Heart right ventricle (tissue), 16 donors: ENCODE results near the gene BDKRB1. TPM values are rescaled to one million over a fixed set of nuclear protein-coding genes. Genes with fewer than 3 reads are reported as not detected.

Experiments used
- ATAC-seq, 8 donors: fragments of 200-7000 bp; cut with Tn5 transposase; one replicate each; pipeline ENCODE4 v1.9.1; 2020; ENCODE audit warnings: mild to moderate bottlenecking in 8 of 8, moderate library complexity in 8 of 8, moderate number of reproducible peaks in 1 of 8
- DNase-seq, 2 donors: peaks; one replicate each; pipeline ENCODE4 v3.0.0-alpha.2; 2020
- H3K27ac ChIP-seq, 10 donors: fragments of 200-600 bp; sonication (generic) in 2 of 10; one replicate each; pipeline versions ENCODE4 v1.5.0 to v1.8.0; 2020 to 2022; ENCODE audit warnings: mild to moderate bottlenecking in 3 of 10
- H3K27me3 ChIP-seq, 7 donors: fragments of 200-600 bp; one replicate each; pipeline ENCODE4 v1.8.0; 2021 to 2022; ENCODE audit warnings: mild to moderate bottlenecking in 2 of 7
- H3K36me3 ChIP-seq, 9 donors: fragments of 200-600 bp; sonication (generic) in 1 of 9; one replicate each; pipeline versions ENCODE4 v1.5.0 to v1.8.0; 2020 to 2022; ENCODE audit warnings: mild to moderate bottlenecking in 2 of 9
- H3K4me1 ChIP-seq, 9 donors: fragments of 200-600 bp; sonication (generic) in 1 of 9; one replicate each; pipeline versions ENCODE4 v1.5.0 to v1.8.0; 2020 to 2022; ENCODE audit warnings: mild to moderate bottlenecking in 4 of 9
- H3K4me3 ChIP-seq, 10 donors: fragments of 200-600 bp; sonication (generic) in 2 of 10; one replicate each; pipeline versions ENCODE4 v1.5.0 to v1.8.0; 2020 to 2022; ENCODE audit warnings: mild to moderate bottlenecking in 7 of 10, moderate library complexity in 2 of 10
- H3K9me3 ChIP-seq, 11 donors: fragments of 200-600 bp in 10 of 11; sonication (generic) in 2 of 11; one replicate each; pipeline versions ENCODE4 v1.5.0 to v1.8.0; 2013 to 2022; ENCODE audit warnings: mild to moderate bottlenecking in 2 of 11, control low read depth in 1 of 11, moderate library complexity in 1 of 11
- WGBS, 2 donors: extraction: QIAGEN DNeasy Blood & Tissue Kit; methylation state at CpG; one replicate each; pipeline ENCODE4 v1.1.7; 2013; ENCODE audit warnings: inconsistent platforms in 1 of 2; 5-methylcytosine and 5-hydroxymethylcytosine counted together
- intact Hi-C, 10 donors: fragments of 100-400 bp; cut with DNase I; formaldehyde crosslinking; loops; one replicate each; pipeline versions ENCODE4 v1.11.1 to v1.14.2; 2022
- polyA plus RNA-seq, 2 donors: library from polyadenylated mRNA; stranded (reverse); fragments of 200-250 nt; gene quantifications; one replicate each; pipeline ENCODE4 v1.2.3, GENCODE V29; 2013
- total RNA-seq, 10 donors: library from RNA; stranded (reverse); fragmentation: NEBNext Ultra II Directional in 3 of 10; extraction: Animal tissue kit (Norgen Biotek cat#: 25700) in 3 of 10; gene quantifications; one replicate each; pipeline versions ENCODE4 v1.2.1 to v1.2.4, GENCODE V29; 2021 to 2023
- TF ChIP-seq, protein P1 (sequence below), 9 donors: fragments of 200-600 bp; sonication (generic) in 2 of 9; IDR thresholded peaks; one replicate each; pipeline versions ENCODE4 v1.5.0 to v1.8.0; 2021 to 2022; ENCODE audit warnings: antibody characterized with exemption in 9 of 9, mild to moderate bottlenecking in 5 of 9, moderate library complexity in 1 of 9
- donor health status: Arrhythmogenic right ventricular cardiomyopathy.
- donor health status: ischemic (EF 13 %, LVEDD 7.1; RV severe dilation, severe dysfunction).
- donor health status: healthy with polysubstance abuse.
- donor health status: DM: no; HTN: yes; CAD: no.
- donor health status: DM: no; HTN: no; CAD: no.
- donor health status: ischemic (EF 25% LVEDD 6.9; RV normal size, moderate dysfunction).
- donor health status: ischemic (EF 25% LVEDD 5.7; RV mildly dilated, moderate dysfunction).
- donor health status: healthy.
- donor health status: DM: yes; HTN: yes; CAD: no.
- donor health status: Ischemic cardiomyopathy.
- donor health status: ischemic (EF 35%, LVEDD 5.7; RV mildly dilated, moderate dysfunction).
- donor health status: nonischemic (EF 11% LVEDD 7.7; RV severe dilation, severe dysfunction).
- donor health status: DM: yes; HTN: yes; CAD: no.
- donor health status: PGD.
- donor health status: ischemic (EF 29% LVEDD 5.4; RV normal size, mild dysfunction).
- donor health status: nonischemic (EF 23%, LVEDD 6.1; RV moderate dilation, normal function).

The BDKRB1 gene
- total and polyA plus RNA-seq, 12 donors, result 0.09 to 0.66 (median 0.39) TPM; not detected in 9

DNA sequence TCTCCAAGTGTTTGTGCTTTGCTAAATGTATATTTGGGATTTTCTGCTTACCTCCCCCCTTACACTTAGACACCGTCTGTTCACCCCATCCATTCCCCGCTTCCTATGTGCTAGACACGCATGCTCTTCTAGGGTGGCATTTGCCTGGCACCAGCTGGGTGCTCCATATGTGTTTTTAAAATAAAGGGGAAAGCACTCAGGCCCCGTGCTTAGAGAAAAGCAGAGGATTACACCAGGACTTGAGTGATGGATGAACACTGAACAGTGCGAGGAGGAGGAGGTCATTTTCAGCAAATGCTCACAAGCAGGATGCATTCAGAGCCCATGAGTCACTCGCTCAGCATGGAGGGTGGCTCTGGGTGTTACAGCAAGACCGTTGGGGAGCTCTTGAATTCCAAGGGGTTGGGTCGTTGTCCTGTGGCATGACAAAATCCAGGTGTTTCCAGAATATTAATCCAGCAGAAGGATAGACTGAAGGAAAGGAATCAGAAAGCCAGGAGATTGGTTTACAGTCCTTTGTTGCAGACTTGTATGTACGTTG, 2.9 kb upstream of the BDKRB1 start:
- TF ChIP-seq, protein P1, sequence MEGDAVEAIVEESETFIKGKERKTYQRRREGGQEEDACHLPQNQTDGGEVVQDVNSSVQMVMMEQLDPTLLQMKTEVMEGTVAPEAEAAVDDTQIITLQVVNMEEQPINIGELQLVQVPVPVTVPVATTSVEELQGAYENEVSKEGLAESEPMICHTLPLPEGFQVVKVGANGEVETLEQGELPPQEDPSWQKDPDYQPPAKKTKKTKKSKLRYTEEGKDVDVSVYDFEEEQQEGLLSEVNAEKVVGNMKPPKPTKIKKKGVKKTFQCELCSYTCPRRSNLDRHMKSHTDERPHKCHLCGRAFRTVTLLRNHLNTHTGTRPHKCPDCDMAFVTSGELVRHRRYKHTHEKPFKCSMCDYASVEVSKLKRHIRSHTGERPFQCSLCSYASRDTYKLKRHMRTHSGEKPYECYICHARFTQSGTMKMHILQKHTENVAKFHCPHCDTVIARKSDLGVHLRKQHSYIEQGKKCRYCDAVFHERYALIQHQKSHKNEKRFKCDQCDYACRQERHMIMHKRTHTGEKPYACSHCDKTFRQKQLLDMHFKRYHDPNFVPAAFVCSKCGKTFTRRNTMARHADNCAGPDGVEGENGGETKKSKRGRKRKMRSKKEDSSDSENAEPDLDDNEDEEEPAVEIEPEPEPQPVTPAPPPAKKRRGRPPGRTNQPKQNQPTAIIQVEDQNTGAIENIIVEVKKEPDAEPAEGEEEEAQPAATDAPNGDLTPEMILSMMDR (IDR thresholded peaks at IDR 0.05), result no peak
- Histone ChIP-seq H3K4me1 (peaks cover 0 to 26% (median 0%) of the 10 kb centered on the region in 9 donors), H3K27me3 (peaks cover 0 to 35% (median 17%) of the 10 kb centered on the region in 7 donors), H3K4me3 (no peak overlapping the region), H3K9me3 (no peaks in the 10 kb centered on the region), H3K27ac (no peak overlapping the region), H3K36me3 (no peaks in the 10 kb centered on the region)
- 60 to 66% methylated on average over 9 of the region's 9 CpGs for WGBS, 2 donors
- ATAC-seq (peak in 1 of 8 donors; percentile 23), DNase-seq (no peak)
- intact Hi-C loops, result no loop called here

DNA sequence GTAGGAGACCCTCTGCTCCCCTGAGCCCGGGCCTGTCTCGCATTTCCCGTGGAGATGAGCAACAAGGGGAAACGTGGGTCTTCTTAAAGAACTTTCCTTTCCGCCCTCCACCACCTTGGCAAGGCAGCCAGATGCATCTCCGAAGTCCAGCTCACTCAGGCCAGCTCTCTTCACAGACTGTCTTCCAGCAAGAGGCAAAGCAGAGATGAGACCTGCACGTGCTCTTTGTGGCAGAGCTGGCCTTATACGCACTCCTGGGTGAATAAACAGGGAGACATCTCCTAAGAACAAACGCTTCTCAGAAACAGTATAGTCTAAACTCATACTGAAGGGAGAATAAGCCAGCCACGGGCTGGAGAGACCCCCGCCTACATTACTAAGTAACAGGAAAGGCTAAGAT, 1.3 kb upstream of the BDKRB1 start:
- Histone ChIP-seq H3K36me3 (no peaks in the 10 kb centered on the region), H3K27me3 (peaks cover 0 to 35% (median 17%) of the 10 kb centered on the region in 7 donors), H3K4me3 (no peak overlapping the region), H3K4me1 (peaks cover 0 to 17% (median 0%) of the 10 kb centered on the region in 9 donors), H3K27ac (no peak overlapping the region), H3K9me3 (peaks cover 0 to 6% (median 2%) of the 10 kb centered on the region in 11 donors)
- intact Hi-C loops, result no loop called here
- TF ChIP-seq, protein P1 (IDR thresholded peaks at IDR 0.05), result no peak
- ATAC-seq (no peak), DNase-seq (no peak)
- whole genome bisulfite sequencing, 2 donors, result 77 to 81% methylated on average over 11 of the region's 11 CpGs

DNA sequence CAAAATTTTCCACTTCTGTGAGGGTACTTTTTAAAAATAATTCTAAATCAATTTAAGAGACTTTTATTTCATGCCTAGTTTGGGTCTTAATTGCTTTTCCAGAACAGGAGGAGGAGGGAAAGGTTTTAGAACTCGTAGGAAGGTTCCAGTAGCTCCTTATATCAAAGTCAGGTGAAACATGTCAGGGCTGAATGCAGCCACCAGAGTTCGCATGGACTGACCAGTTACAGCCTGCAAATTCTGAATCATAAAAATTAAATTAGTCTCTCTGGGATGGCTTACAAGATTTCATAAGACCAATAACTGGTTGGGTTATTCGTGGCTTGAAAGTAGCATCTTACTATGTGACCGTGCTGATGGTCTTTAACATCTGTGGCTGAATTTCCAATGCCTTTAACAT, 397 bp downstream of the BDKRB1 start:
- Histone ChIP-seq H3K36me3 (no peaks in the 10 kb centered on the region), H3K27ac (peak overlapping the region in 3 of 10 donors; percentile 11 to 64 (median 27)), H3K4me1 (peaks cover 0 to 22% (median 0%) of the 10 kb centered on the region in 9 donors), H3K27me3 (peaks cover 0 to 29% (median 17%) of the 10 kb centered on the region in 7 donors), H3K4me3 (peak overlapping the region in 1 of 10 donors; percentile 9), H3K9me3 (peaks cover 0 to 15% (median 6%) of the 10 kb centered on the region in 11 donors)
- WGBS, 2 donors, result 60 to 69% methylated on average over 4 of the region's 4 CpGs
- TF ChIP-seq, protein P1 (IDR thresholded peaks at IDR 0.05), result peak in 1 of 9 donors; percentile 13
- peak in 1 of 8 donors; percentile 69 for ATAC-seq
- intact Hi-C loops, result no loop called here
- no peak for DNase-seq

DNA sequence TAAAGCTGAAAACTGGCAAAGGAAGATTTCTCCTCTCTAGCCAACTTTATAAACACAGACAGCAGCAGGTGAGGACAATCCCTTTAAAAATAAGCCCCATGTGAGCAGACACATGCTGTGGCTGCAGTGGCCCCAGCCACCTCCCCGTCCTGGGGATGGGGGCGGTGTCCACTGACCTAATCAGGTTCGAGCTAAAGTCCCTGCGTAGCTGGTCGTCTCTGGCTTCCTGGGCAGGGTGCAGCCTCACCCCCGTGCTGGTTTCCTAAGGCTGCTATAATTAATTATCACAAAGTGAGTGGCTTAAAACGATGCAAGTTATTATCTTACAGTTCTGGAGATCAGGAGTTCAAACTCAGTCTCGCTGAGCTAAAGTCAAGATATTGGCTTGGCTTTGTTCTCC, 1.0 kb downstream of the BDKRB1 start:
- H3K36me3 ChIP-seq, result no peaks in the 10 kb centered on the region
- TF ChIP-seq, protein P1 (IDR thresholded peaks at IDR 0.05), result no peak
- DNase-seq (no peak), ATAC-seq (no peak)
- WGBS, 2 donors, result 57 to 61% methylated on average over 8 of the region's 8 CpGs
- peaks cover 0 to 15% (median 6%) of the 10 kb centered on the region in 11 donors for H3K9me3 ChIP-seq
- peak overlapping the region in 1 of 10 donors; percentile 9 for H3K4me3 ChIP-seq
- intact Hi-C loops, result no loop called here
- no peak overlapping the region for H3K27ac ChIP-seq
- H3K4me1 ChIP-seq, result peaks cover 0 to 22% (median 0%) of the 10 kb centered on the region in 9 donors
- peaks cover 0 to 33% (median 17%) of the 10 kb centered on the region in 7 donors for H3K27me3 ChIP-seq
